Testis (tissue), 2 donors: Measurements from ENCODE around the gene BDH2.

ENCODE experiments used
- CTCF ChIP-seq, 3 experiments: fragments of 450-650 bp in 2 of 3; fragments of 200-600 bp in 1 of 3; sonication (generic) in 1 of 3; IDR thresholded peaks; one replicate each; pipeline ENCODE4 v1.5.1; 2016 to 2019; ENCODE audit warnings: antibody characterized with exemption in 3 of 3, mild to moderate bottlenecking in 2 of 3, moderate library complexity in 1 of 3
- POLR2A ChIP-seq: fragments of 450-650 bp; IDR thresholded peaks from one replicate; pipeline ENCODE4 v1.6.1; 2017; ENCODE audit warnings: antibody characterized with exemption, mild to moderate bottlenecking, moderate library complexity

GRCh38 chr4:103052145-103052544, 47.5 kb downstream of the BDH2 start:
- TF ChIP-seq CTCF (IDR thresholded peaks at IDR 0.05) (no peak), POLR2A (no peak)
